GM13976 (cell line): ENCODE results near the gene SRGAP1.

Source experiments
- DNase-seq: peaks from one replicate; pipeline ENCODE4 v3.0.0; 2012; ENCODE audit warnings: low spot score
- CTCF ChIP-seq: IDR thresholded peaks from 2 replicates; pipeline ENCODE4 v1.5.1; 2012; ENCODE audit warnings: borderline replicate concordance, mild to moderate bottlenecking; ENCODE audit not compliant: insufficient read depth; ENCODE audit errors: extremely low read depth, missing control alignments, control extremely low read depth
- in situ Hi-C: fragments of 300-500 bp; cut with MboI; formaldehyde crosslinking; loops from one replicate; pipeline ENCODE4 v1.12.0; 2022; ENCODE audit warnings: low sequenced_read_pairs, mixed read lengths, inconsistent platforms; ENCODE audit not compliant: unreplicated experiment

SRGAP1 gene

GRCh38 chr12:63805704-63806672 lies 38.5 kb upstream of the SRGAP1 start:
- no peak for TF ChIP-seq CTCF
- no peak for DNase-seq
- in situ Hi-C loops = no loop called here

GRCh38 chr12:63808631-63809030 lies 35.9 kb upstream of the SRGAP1 start:
- TF ChIP-seq CTCF = no peak
- no peak for DNase-seq
- in situ Hi-C loops = no loop called here

DNA sequence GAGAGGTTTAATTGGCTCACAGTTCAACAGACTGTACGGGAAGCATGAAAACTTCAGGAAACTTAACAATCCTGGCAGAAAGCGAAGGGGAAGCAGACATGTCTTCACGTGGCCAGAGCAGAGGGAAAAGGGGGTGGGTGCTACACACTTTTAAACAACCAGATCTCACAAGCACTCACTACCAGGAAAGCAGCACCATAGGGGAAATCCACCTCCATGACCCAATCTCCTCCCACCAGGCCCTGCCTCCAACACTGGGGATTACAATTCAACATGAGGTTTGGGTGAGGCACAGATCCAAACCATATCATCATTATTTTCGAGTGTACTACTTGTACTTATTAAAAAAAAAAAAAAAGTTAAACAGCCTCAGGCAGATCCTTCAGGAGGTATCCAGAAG lies 34.9 kb upstream of the SRGAP1 start:
- in situ Hi-C loops = no loop called here
- no peak for TF ChIP-seq CTCF
- no peak for DNase-seq

GRCh38 chr12:63811334-63811733 lies 33.2 kb upstream of the SRGAP1 start:
- in situ Hi-C loops = no loop called here
- no peak for DNase-seq
- no peak for TF ChIP-seq CTCF

GRCh38 chr12:63811755-63812154 lies 32.7 kb upstream of the SRGAP1 start:
- no peak for DNase-seq
- in situ Hi-C loops = no loop called here
- no peak for TF ChIP-seq CTCF

GRCh38 chr12:63814146-63814772 lies 30.2 kb upstream of the SRGAP1 start:
- DNase-seq = no peak
- no peak for TF ChIP-seq CTCF
- in situ Hi-C loops = no loop called here

- no peak for DNase-seq
- in situ Hi-C loops = no loop called here
- no peak for TF ChIP-seq CTCF
Measured at GRCh38 chr12:63815482-63815852, 29.0 kb upstream of the SRGAP1 start.
